Measurements from ENCODE around the gene ATG7. TPM values are rescaled to one million over a fixed set of nuclear protein-coding genes. Genes with fewer than 3 reads are reported as not detected.
"Not testable (repeated sequence)": the region's sequence is repeated elsewhere in the genome, so short reads cannot be mapped to it uniquely, and the experiment has no call there.

ATG7 gene
- total RNA-seq, 2 experiments from 2014 or later: 31.0 to 33.1 TPM

DNA sequence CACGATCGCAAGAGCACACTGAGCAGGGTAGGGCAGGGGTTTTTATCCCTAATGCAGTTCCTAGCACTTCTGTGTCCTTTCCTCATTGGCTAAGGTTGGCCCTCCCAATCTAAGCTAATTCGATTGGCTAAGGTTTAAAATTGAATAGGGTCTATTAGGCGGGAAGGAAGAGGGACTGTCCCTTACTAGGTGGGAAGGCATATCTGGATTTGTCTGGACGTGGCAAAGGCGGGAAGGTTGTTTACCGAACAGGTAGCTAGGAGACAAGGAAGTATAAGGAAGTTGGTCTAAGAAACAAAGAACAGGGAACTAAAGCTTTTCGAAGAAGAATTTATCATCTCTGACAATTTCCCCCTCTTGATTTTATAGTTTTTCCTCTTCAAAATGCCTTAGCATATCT lies 24.8 kb upstream of the ATG7 start:
- H3K27me3 Mint-ChIP-seq: peaks cover 10% of the 10 kb centered on the region
- CTCF ChIA-PET: interaction anchor here (0.9 to 2.0 kb wide), 3 partner anchors 11 to 88 kb away, joined by 3 to 7 read pairs (median 7); no protein-coding TSS in a partner anchor
- DNase-seq (no peak), ATAC-seq (no peak)
- intact Hi-C loops (cut with micrococcal nuclease): no loop called here
- no peak overlapping the region for H3K4me3 Mint-ChIP-seq
- POLR2A ChIA-PET: interaction anchor here (0.8 to 1.7 kb wide), 3 partner anchors 25 to 41 kb away, joined by 3 read pairs; partner anchors contain the start of gene ATG7
- no peaks in the 10 kb centered on the region for H3K36me3 Mint-ChIP-seq (ENCODE audit: low read depth)
- H3K9me3 Mint-ChIP-seq: no peaks in the 10 kb centered on the region
- peaks cover 19% of the 10 kb centered on the region for H3K4me1 Mint-ChIP-seq (ENCODE audit: low read depth)
- TF ChIP-seq, protein P1, sequence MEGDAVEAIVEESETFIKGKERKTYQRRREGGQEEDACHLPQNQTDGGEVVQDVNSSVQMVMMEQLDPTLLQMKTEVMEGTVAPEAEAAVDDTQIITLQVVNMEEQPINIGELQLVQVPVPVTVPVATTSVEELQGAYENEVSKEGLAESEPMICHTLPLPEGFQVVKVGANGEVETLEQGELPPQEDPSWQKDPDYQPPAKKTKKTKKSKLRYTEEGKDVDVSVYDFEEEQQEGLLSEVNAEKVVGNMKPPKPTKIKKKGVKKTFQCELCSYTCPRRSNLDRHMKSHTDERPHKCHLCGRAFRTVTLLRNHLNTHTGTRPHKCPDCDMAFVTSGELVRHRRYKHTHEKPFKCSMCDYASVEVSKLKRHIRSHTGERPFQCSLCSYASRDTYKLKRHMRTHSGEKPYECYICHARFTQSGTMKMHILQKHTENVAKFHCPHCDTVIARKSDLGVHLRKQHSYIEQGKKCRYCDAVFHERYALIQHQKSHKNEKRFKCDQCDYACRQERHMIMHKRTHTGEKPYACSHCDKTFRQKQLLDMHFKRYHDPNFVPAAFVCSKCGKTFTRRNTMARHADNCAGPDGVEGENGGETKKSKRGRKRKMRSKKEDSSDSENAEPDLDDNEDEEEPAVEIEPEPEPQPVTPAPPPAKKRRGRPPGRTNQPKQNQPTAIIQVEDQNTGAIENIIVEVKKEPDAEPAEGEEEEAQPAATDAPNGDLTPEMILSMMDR (IDR thresholded peaks at IDR 0.05): no peak
- H3K27ac Mint-ChIP-seq: no peak overlapping the region

- POLR2A ChIA-PET: interaction anchor here (1.3 kb wide), 1 partner anchor 24 kb away, joined by 3 read pairs; the partner anchor contains the start of gene ATG7
- peaks cover 19% of the 10 kb centered on the region for H3K4me1 Mint-ChIP-seq (ENCODE audit: low read depth)
- ATAC-seq (no peak), DNase-seq (no peak)
- peaks cover 5% of the 10 kb centered on the region for H3K27me3 Mint-ChIP-seq
- CTCF ChIA-PET: interaction anchor here (0.9 to 2.0 kb wide), 3 partner anchors 12 to 87 kb away, joined by 3 to 7 read pairs (median 7); no protein-coding TSS in a partner anchor
- no peaks in the 10 kb centered on the region for H3K36me3 Mint-ChIP-seq (ENCODE audit: low read depth)
- TF ChIP-seq, protein P1 (IDR thresholded peaks at IDR 0.05): no peak
- no peaks in the 10 kb centered on the region for H3K9me3 Mint-ChIP-seq
- intact Hi-C loops (cut with micrococcal nuclease): no loop called here
- no peak overlapping the region for H3K4me3 Mint-ChIP-seq
- no peak overlapping the region for H3K27ac Mint-ChIP-seq
Observed at GRCh38 chr3:11248596-11248995, 23.6 kb upstream of the ATG7 start.

DNA sequence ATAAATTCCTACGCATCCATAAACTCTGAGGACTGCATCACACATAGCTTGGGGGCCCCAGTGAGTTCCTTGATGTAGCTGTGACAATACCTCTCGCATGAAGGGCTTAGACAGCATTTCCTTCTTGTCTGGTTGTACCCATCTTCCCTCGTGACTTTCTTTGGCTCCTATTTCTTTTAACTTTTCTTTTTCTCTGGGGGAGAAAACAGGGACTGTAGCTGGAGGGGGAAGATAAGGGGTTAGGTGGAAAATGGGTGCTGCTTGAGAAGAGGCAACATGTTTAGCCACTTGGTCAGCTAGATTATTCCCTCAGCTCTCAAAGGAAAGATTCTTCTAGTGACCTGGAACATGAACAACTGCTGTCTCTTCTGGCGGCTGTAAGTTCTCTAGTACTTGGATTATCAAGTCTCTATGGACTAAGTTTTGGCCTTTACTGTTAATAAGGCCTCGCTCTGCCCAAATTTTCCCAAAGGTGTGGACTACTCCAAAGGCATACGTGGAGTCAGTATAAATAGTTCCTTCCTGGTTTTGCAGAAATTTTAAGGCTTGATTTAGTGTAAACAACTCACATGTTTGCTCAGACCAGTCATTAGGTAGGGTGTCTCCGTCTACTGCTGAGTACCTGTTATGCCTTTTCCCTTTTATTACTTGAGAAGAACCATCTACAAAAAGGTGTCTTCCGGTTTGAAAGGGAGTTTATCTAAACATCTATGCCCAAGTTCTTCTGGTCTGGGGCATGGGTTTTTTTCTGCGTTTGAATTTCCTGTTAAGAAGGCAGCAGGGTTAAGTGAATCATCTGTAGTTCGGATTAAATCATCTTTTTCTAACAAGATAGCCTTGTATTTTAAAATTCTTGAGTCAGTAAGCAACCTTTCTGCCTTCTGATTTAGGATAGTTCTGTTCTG lies 21.0 kb upstream of the ATG7 start:
- POLR2A ChIA-PET: no interaction called here
- H3K27me3 Mint-ChIP-seq: no peaks in the 10 kb centered on the region
- peaks cover 2% of the 10 kb centered on the region for H3K36me3 Mint-ChIP-seq (ENCODE audit: low read depth)
- CTCF ChIA-PET: interaction anchor here (0.9 to 1.2 kb wide), 2 partner anchors 11 to 14 kb away, joined by 3 read pairs; no protein-coding TSS in a partner anchor
- peaks cover 2% of the 10 kb centered on the region for H3K9me3 Mint-ChIP-seq
- peak; percentile 71 for ATAC-seq
- DNase-seq: peak; percentile 14
- intact Hi-C loops (cut with micrococcal nuclease): no loop called here
- TF ChIP-seq, protein P1 (IDR thresholded peaks at IDR 0.05): no peak
- peak overlapping the region; percentile 31 for H3K4me3 Mint-ChIP-seq
- H3K27ac Mint-ChIP-seq: peak overlapping the region; percentile 83
- H3K4me1 Mint-ChIP-seq (ENCODE audit: low read depth): peaks cover 19% of the 10 kb centered on the region

- intact Hi-C loops (cut with micrococcal nuclease): no loop called here
- Mint-ChIP-seq H3K27ac (peak overlapping the region; percentile 83), H3K4me3 (peak overlapping the region; percentile 31), H3K4me1 (ENCODE audit: low read depth) (peaks cover 19% of the 10 kb centered on the region), H3K27me3 (no peaks in the 10 kb centered on the region), H3K9me3 (peaks cover 2% of the 10 kb centered on the region), H3K36me3 (ENCODE audit: low read depth) (peaks cover 2% of the 10 kb centered on the region)
- CTCF ChIA-PET: no interaction called here
- ATAC-seq: no peak
- no peak for DNase-seq
- POLR2A ChIA-PET: no interaction called here
- TF ChIP-seq, protein P1 (IDR thresholded peaks at IDR 0.05): no peak
Observed at GRCh38 chr3:11251807-11252176, 20.4 kb upstream of the ATG7 start.

DNA sequence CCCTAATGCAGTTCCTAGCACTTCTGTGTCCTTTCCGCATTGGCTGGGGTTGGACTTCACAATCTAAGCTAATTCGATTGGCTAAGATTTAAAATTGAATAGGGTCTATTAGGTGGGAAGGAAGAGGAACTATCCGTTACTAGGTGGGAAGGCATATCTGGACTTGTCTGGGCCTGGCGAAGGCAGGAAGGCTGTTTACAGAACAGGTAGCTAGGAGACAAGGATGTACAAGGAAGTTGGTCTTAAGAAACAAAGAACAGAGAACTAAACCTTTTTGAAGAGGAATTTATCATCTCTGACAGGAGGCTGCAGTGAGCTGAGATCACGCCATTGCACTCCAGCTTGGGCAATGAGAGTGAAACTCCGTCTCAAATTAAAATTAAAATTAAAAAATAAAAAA lies 17.3 kb upstream of the ATG7 start:
- Mint-ChIP-seq H3K9me3 (peaks cover 2% of the 10 kb centered on the region), H3K36me3 (ENCODE audit: low read depth) (peaks cover 2% of the 10 kb centered on the region), H3K4me3 (no peak overlapping the region), H3K4me1 (ENCODE audit: low read depth) (peaks cover 18% of the 10 kb centered on the region), H3K27me3 (no peaks in the 10 kb centered on the region), H3K27ac (no peak overlapping the region)
- intact Hi-C loops (cut with micrococcal nuclease): no loop called here
- ATAC-seq (no peak), DNase-seq (no peak)
- ChIA-PET CTCF (no interaction called here), POLR2A (interaction anchor here (1.2 kb wide), 1 partner anchor 11 kb away, joined by 3 read pairs; no protein-coding TSS in a partner anchor)
- TF ChIP-seq, protein P1 (IDR thresholded peaks at IDR 0.05): no peak

DNA sequence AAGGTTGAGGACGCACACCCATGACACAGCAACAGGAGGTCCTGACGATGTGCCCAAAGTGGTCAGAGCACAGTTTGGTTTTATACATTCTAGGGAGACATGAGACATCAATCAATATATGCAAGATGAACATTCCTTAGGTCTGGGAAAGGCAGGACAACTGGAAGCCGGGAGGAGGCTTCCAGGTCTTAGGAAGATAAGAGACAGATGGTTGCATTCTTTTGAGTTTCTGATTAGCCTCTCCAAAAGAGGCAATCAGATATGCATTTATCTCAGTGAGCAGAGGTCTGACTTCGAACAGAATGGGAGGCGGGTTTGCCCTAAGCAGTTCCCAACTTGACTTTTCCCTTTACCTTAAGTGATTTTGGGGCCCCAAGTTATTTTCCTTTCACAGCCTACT lies 16.7 kb upstream of the ATG7 start:
- H3K27ac Mint-ChIP-seq: not testable (repeated sequence)

More for the DNA sequence above, 16.7 kb upstream of the ATG7 start:
- H3K36me3 Mint-ChIP-seq (ENCODE audit: low read depth); H3K4me3 Mint-ChIP-seq; CTCF ChIA-PET; H3K9me3 Mint-ChIP-seq; DNase-seq; ATAC-seq; H3K27me3 Mint-ChIP-seq; intact Hi-C loops (cut with micrococcal nuclease); POLR2A ChIA-PET: not testable (repeated sequence)
- H3K4me1 Mint-ChIP-seq (ENCODE audit: low read depth): peaks cover 15% of the 10 kb centered on the region
